NCI-H524 treated with DMSO at 0.1 percent for 48 hours (cell line): ENCODE measurements around the gene CABP2.

Source experiments
- DNase-seq: peaks from one replicate; lab custom pipeline; 2025; lab: John Stamatoyannopoulos, UW

Gene CABP2

GRCh38 chr11:67507864-67508485, 15.3 kb downstream of the CABP2 start, which contains the start of gene CDK2AP2:
Gene CDK2AP2 (minus strand): TSS chr11:67508162. CDS start chr11:67508082, 80 bp downstream.
- DNase-seq = peak; percentile 89

DNA sequence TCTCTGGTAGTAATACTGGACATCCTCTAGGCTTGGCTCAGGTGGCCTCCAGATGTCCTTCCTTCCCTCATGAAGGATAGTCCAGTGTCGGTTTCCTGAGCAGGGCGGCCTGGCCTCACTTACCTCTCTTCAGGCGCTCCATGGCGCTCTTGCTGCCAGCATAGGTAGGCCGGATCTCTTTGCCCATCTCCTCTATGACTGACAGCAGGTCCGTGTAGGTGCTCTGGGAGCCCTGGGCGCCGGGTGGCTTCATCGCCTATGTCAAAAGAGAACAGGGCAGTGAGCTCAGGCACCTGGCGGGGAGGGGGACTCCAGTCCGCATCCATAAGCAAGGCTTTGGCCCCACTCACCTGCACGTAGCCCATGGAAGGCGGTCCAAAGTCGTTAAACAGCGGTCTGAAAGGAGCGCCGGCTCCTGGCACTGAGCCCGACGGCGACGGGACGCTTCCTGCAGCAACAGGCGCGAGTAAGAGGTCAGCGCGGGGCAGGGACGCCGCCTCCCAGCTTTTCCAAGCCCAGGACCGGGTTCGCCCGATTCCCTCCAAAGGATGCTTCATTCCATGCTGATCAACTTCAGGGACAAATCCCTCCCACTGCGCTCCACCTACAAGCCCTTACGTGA, 15.9 kb downstream of the CABP2 start:
- no peak for DNase-seq

GRCh38 chr11:67506426-67507051, 16.7 kb downstream of the CABP2 start:
- DNase-seq = no peak

- no peak for DNase-seq
Observed at GRCh38 chr11:67505605-67506396, 17.4 kb downstream of the CABP2 start.

GRCh38 chr11:67504950-67505581, 18.2 kb downstream of the CABP2 start, which contains the start of gene PITPNM1:
Gene PITPNM1 (minus strand): TSS chr11:67505363. CDS start chr11:67504180, 1,183 bp downstream.
- DNase-seq = no peak

- DNase-seq = no peak
Observed at GRCh38 chr11:67504005-67504949, 19.0 kb downstream of the CABP2 start.

GRCh38 chr11:67503119-67504004, 19.9 kb downstream of the CABP2 start:
- no peak for DNase-seq

GRCh38 chr11:67502328-67502979, 20.8 kb downstream of the CABP2 start:
- DNase-seq = no peak

DNA sequence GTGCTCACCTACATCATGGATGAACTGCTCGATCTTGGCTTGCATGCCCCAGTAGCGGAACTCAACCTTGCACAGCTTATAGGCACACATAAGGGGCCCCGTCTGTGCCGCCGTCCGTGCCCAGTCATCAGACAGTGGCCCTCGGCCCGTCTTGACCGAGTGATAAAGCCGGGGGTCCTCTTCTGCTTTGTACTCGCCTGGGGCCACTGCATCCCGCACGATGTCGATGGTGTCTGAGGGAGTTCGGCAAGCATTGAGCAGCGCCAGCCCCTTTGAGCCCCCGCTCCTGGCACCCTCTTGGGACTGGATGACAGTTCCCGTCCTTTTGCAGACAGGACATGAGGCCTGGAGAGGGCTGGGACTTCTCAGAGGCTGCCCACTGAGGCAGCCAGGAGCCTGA, 21.4 kb downstream of the CABP2 start:
- no peak for DNase-seq

DNA sequence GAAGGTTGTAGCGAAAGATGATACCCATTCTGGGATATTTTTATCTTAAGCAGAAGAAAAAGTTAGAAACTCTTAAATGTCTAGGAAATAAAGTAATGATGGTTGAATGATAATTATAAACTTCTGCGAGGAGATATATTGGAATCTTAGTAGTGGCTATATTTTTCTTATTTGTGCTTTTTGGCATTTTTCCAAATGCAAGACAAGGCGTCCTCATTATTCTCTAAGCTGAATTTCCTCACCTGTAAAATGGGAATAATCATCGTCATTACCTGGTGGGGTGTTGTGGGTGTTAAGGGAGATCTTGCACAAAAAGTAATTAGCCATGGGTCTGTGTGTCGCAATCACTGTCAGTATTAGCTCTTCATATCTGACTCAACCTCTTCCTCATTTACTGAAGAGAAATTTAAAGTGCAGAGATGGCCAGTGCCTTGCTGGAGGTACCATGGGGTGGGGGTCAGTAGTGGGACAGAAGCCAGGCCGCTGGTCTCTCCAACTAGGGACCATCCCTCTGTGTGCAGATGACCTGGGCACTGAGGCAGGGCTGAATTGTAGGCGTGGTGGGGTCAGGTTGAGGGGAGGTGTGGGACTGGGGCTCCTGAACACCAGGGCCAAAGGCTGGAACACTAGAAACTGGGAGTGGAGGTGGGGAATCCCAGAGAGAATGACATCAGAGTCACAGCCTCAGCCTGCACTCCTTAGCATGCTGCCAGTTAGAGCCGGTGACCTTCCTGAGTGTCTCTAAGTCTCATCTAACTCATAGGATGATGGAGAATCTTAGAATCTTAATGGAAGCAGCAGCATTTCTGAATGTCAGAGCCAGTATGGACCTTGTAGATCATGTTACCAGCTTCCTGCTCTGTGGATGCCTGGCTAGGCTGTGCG, 22.2 kb downstream of the CABP2 start:
- DNase-seq = no peak

- no peak for DNase-seq
Observed at GRCh38 chr11:67500484-67500821, 22.8 kb downstream of the CABP2 start.

DNA sequence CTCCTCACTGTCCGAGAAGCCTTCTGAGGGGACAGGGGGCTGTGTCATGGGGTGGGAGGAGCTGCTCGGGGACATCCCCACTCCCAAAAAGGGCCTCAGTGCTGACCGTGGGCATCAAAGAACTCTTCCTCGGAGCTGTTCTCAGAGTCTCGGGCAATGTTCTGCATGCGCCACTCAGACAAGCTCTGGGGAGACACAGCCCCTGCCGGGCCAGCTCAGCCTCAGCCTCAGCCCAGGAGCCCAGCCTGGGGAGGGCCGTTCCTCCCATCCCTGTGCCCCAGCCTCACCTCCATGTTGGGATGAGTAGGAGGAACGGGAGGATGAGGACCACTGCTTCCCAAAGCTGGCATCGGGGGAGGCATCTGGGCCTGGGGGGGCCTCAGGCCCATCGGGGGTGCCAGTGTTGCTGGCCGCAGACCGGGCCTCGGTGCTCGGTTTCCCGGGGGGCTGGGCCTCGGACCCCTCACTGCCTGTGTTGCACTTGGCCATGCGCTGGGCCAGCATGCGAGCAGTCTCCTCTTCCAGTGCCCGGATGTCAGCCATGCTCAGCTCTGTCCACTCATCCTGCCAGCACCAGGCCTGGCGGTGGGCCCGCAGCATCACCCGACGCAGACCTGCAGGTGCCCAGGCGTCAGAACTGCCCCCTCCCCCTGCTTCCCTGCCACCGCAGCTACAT, 23.3 kb downstream of the CABP2 start:
- no peak for DNase-seq

DNA sequence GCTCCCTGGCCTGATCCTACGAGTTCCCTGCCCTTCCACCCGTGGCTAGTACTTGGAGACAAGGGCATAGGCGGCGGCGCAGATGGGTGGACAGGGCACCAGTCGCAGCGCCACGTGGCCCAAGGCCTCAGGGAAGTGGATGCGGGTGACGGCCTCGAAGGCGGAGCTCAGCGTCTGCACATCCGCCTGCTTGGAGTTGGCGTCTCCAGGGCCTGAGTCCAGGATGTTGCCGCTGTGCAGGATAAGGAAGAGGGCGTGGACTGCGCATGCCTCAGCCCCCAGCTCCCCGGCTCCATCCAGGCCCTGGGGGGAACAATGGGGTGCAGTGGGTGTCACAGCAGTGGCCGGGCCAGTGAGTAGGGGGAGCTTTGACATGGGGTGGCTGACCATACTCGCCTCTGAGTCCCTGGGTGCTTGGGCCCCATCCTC, 24.7 kb downstream of the CABP2 start:
- no peak for DNase-seq

DNA sequence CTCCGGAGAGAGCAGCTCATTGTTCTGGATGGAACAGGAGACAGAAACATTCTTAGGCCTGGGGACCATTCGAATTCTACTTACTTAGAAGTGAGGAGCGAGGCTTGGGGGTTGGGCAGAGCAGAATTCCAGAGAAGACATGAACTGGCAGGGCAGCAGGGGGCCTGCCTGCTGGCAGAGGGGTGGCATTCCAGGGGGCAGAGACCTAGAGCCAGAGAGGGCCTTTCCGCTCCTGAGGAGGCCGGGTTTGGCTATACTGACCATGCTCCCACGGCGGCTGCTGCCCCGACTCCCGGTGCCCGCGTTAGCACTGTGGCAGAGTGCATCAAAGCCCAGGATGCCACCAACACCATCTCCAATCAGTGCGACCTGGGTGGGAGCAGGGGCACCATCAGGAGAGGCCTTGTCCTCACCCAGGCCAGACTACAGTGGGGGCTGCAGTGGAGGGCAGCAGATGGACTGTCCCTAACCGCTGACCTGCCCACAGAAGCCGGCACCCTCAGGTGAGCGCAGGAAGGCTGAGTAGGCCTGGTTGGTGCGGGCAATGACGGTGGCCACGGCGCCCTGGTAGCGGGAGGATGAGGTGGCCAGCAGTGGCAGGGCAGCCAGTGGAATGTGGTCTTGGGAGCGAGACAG, 25.5 kb downstream of the CABP2 start:
- DNase-seq = no peak

- DNase-seq = no peak
Observed at GRCh38 chr11:67496113-67496512, 27.1 kb downstream of the CABP2 start.

- DNase-seq = no peak
Observed at GRCh38 chr11:67495234-67496005, 27.8 kb downstream of the CABP2 start.
